ENCODE results near the gene ZC3H4. TPM values are rescaled to one million over a fixed set of nuclear protein-coding genes. Genes with fewer than 3 reads are reported as not detected.

ZC3H4 gene
- total and polyA plus RNA-seq, 2 donors (not counting 3 experiments of a cell fraction or from before 2014, with no cell fraction given), result 6.2 to 63.9 TPM

DNA sequence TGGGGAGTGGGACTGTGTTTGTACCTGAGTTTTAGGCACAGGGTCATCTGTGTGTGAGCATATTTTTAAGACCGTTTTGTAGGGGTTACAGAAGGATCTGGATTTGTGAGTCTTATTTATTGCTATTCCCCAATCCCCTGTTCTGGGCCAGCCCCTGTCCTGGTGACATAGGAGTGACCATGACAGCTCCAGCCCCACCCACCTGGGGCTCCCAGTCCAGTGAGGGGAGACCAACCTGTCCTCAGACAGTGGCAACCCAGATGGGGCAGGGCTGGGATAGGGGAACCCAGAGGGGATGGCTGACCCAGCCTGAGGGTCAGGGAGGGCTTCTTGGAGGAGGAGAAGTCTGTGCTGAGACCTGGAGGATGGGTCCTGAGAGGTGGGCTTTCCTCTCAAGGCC, 75.8 kb downstream of the ZC3H4 start:
- POLR2A ChIA-PET, result no interaction called here
- no peaks in the 10 kb centered on the region for H4K20me1 ChIP-seq (replicated peaks; ENCODE audit: control insufficient read depth, extremely low read depth, insufficient read depth, low read length)
- H3K4me3 ChIP-seq (replicated peaks in 1 of 3; ENCODE audit: insufficient read depth in 1 of 3, low read depth in 1 of 3, low read length in 3 of 3), result no peak overlapping the region
- no TSS peak for BruUV-seq (replicated peaks)
- dilution Hi-C loops (cut with MboI; ENCODE audit: extremely low pct_ligation_motif_present, low sequenced_read_pairs), result no loop called here
- H3K27ac ChIP-seq (ENCODE audit: insufficient read depth, low read depth, low read length), result no peak overlapping the region
- TF ChIP-seq, protein P1, sequence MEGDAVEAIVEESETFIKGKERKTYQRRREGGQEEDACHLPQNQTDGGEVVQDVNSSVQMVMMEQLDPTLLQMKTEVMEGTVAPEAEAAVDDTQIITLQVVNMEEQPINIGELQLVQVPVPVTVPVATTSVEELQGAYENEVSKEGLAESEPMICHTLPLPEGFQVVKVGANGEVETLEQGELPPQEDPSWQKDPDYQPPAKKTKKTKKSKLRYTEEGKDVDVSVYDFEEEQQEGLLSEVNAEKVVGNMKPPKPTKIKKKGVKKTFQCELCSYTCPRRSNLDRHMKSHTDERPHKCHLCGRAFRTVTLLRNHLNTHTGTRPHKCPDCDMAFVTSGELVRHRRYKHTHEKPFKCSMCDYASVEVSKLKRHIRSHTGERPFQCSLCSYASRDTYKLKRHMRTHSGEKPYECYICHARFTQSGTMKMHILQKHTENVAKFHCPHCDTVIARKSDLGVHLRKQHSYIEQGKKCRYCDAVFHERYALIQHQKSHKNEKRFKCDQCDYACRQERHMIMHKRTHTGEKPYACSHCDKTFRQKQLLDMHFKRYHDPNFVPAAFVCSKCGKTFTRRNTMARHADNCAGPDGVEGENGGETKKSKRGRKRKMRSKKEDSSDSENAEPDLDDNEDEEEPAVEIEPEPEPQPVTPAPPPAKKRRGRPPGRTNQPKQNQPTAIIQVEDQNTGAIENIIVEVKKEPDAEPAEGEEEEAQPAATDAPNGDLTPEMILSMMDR (IDR thresholded peaks at IDR 0.05; ENCODE audit: extremely low read depth in 1 of 2, insufficient read depth in 1 of 2, low read depth in 1 of 2, low read length in 2 of 2), result no peak
- no peak for TF ChIP-seq POLR2A (IDR thresholded peaks at IDR 0.05; ENCODE audit: low read depth, low read length)
- no peak for TF ChIP-seq EZH2 (IDR thresholded peaks at IDR 0.05; ENCODE audit: borderline replicate concordance, low read depth, low read length, severe bottlenecking)
- TF ChIP-seq MYC (IDR thresholded peaks at IDR 0.05; ENCODE audit: low read depth, low read length), result no peak
- no peak for TF ChIP-seq JUN (IDR thresholded peaks at IDR 0.05; ENCODE audit: borderline replicate concordance, insufficient read depth, insufficient read length, low read depth)
- no peak for TF ChIP-seq GATA2 (IDR thresholded peaks at IDR 0.05; ENCODE audit: insufficient read depth, insufficient read length, low read depth, low read length)
- no peak for TF ChIP-seq POLR2AphosphoS5 (IDR thresholded peaks at IDR 0.05; ENCODE audit: insufficient read depth, low read depth, low read length)
- TF ChIP-seq FOS (IDR thresholded peaks at IDR 0.05; ENCODE audit: borderline replicate concordance, insufficient read depth, low read length), result no peak
- TF ChIP-seq, protein P2, sequence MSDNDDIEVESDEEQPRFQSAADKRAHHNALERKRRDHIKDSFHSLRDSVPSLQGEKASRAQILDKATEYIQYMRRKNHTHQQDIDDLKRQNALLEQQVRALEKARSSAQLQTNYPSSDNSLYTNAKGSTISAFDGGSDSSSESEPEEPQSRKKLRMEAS (IDR thresholded peaks at IDR 0.05; ENCODE audit: insufficient read depth, insufficient read length), result no peak
- H3K9me1 ChIP-seq (replicated peaks; ENCODE audit: control insufficient read depth, extremely low read depth, insufficient read depth, low read length), result no peaks in the 10 kb centered on the region
- no peaks in the 10 kb centered on the region for H3K36me3 ChIP-seq (ENCODE audit: control insufficient read depth in 2 of 2, extremely low read depth in 1 of 2, insufficient read depth in 2 of 2, low read length in 2 of 2)
- no peaks in the 10 kb centered on the region for H3K27me3 ChIP-seq (ENCODE audit: control insufficient read depth in 2 of 2, insufficient read depth in 2 of 2, low read length in 2 of 2)
- H3K9me3 ChIP-seq (replicated peaks; ENCODE audit: control insufficient read depth, insufficient read depth, low read length), result no peaks in the 10 kb centered on the region
- no peak overlapping the region for H2AFZ ChIP-seq (ENCODE audit: low read depth, low read length)
- CTCF ChIA-PET, result interaction anchor here (0.8 to 1.4 kb wide), 4 partner anchors 10 to 88 kb away, joined by 3 to 4 read pairs (median 3); no protein-coding TSS in a partner anchor
- FAIRE-seq (no peak), DNase-seq (ENCODE audit: low read depth, low spot score) (no peak)
- H3K79me2 ChIP-seq (ENCODE audit: control insufficient read depth, insufficient read depth, low read length), result no peaks in the 10 kb centered on the region
- no peak overlapping the region for H3K9ac ChIP-seq (replicated peaks; ENCODE audit: extremely low read depth, insufficient read depth, low read length)
- intact Hi-C loops (cut with micrococcal nuclease), result loop anchor here (5.0 kb wide), 2 partner anchors 40 to 205 kb away; no protein-coding TSS in a partner anchor
- H3K4me2 ChIP-seq (ENCODE audit: insufficient read depth, low read length), result no peak overlapping the region
- peaks cover 8% of the 10 kb centered on the region for H3K4me1 ChIP-seq (ENCODE audit: control insufficient read depth, extremely low read depth, insufficient read depth, low read length)
